HG02588 (cell line): ENCODE data around the gene RUFY4.

ENCODE experiments used
- ATAC-seq: cut with Tn5 transposase; IDR thresholded peaks from one replicate; pipeline ENCODE4 v1.9.1; 2021; ENCODE audit warnings: mild to moderate bottlenecking, moderate library complexity; ENCODE audit not compliant: unreplicated experiment

The RUFY4 gene

GRCh38 chr2:218138047-218138446, 69.0 kb downstream of the RUFY4 start:
- ATAC-seq, result no peak
